ENCODE measurements around the gene ANKRD45.

Gene ANKRD45

GRCh38 chr1:173581383-173582079 lies 88.1 kb downstream of the ANKRD45 start:
- Histone ChIP-seq H3K9me3 (ENCODE audit: control insufficient read depth, insufficient read depth, low read length) (no peaks in the 10 kb centered on the region), H3K9me2 (replicated peaks; ENCODE audit: control insufficient read depth, low read length) (no peaks in the 10 kb centered on the region), H3K27me3 (ENCODE audit: control insufficient read depth, low read length) (peaks cover 6% of the 10 kb centered on the region; the same call in 1 of the 2 replicates), H3K4me1 (ENCODE audit: control insufficient read depth, low read length) (no peaks in the 10 kb centered on the region), H3K36me3 (ENCODE audit: control insufficient read depth, low read length) (no peaks in the 10 kb centered on the region), H3F3A (ENCODE audit: control insufficient read depth, insufficient read depth) (no peaks in the 10 kb centered on the region), H4K20me1 (ENCODE audit: control insufficient read depth, insufficient read depth, low read depth, low read length) (no peaks in the 10 kb centered on the region), H3K4me2 (ENCODE audit: low read length) (no peak overlapping the region), H3K4me3 (ENCODE audit: low read length) (no peak overlapping the region), H3K27ac (ENCODE audit: low read depth, low read length) (no peak overlapping the region), H3K79me2 (ENCODE audit: control insufficient read depth, low read length) (no peaks in the 10 kb centered on the region)
- TF ChIP-seq EZH2phosphoT487 (IDR thresholded peaks at IDR 0.05; ENCODE audit: borderline replicate concordance, low read length) (no peak), CTCF (IDR thresholded peaks at IDR 0.05; ENCODE audit: low read depth, low read length, poor library complexity, severe bottlenecking) (no peak)

GRCh38 chr1:173580658-173581057 lies 89.0 kb downstream of the ANKRD45 start:
- Histone ChIP-seq H3K4me1 (ENCODE audit: control insufficient read depth, low read length) (no peaks in the 10 kb centered on the region), H3K4me3 (ENCODE audit: low read length) (no peak overlapping the region), H3K9me2 (replicated peaks; ENCODE audit: control insufficient read depth, low read length) (no peaks in the 10 kb centered on the region), H3K79me2 (ENCODE audit: control insufficient read depth, low read length) (no peaks in the 10 kb centered on the region), H3K36me3 (ENCODE audit: control insufficient read depth, low read length) (no peaks in the 10 kb centered on the region), H3K9me3 (ENCODE audit: control insufficient read depth, insufficient read depth, low read length) (no peaks in the 10 kb centered on the region), H3K27me3 (ENCODE audit: control insufficient read depth, low read length) (peaks cover 6% of the 10 kb centered on the region; the same call in 1 of the 2 replicates), H3K4me2 (ENCODE audit: low read length) (no peak overlapping the region), H3F3A (ENCODE audit: control insufficient read depth, insufficient read depth) (no peaks in the 10 kb centered on the region), H4K20me1 (ENCODE audit: control insufficient read depth, insufficient read depth, low read depth, low read length) (no peaks in the 10 kb centered on the region), H3K27ac (ENCODE audit: low read depth, low read length) (no peak overlapping the region)
- TF ChIP-seq CTCF (IDR thresholded peaks at IDR 0.05; ENCODE audit: low read depth, low read length, poor library complexity, severe bottlenecking): no peak

- no peaks in the 10 kb centered on the region for H3K36me3 ChIP-seq (ENCODE audit: control insufficient read depth, low read length)
- no peak overlapping the region for H3K27ac ChIP-seq (ENCODE audit: low read depth, low read length)
- H3K4me2 ChIP-seq (ENCODE audit: low read length): no peak overlapping the region
- H3K27me3 ChIP-seq (ENCODE audit: control insufficient read depth, low read length): peaks cover 6% of the 10 kb centered on the region; the same call in 1 of the 2 replicates
- no peaks in the 10 kb centered on the region for H3K9me2 ChIP-seq (replicated peaks; ENCODE audit: control insufficient read depth, low read length)
- H3K79me2 ChIP-seq (ENCODE audit: control insufficient read depth, low read length): no peaks in the 10 kb centered on the region
- no peaks in the 10 kb centered on the region for H4K20me1 ChIP-seq (ENCODE audit: control insufficient read depth, insufficient read depth, low read depth, low read length)
- TF ChIP-seq EZH2phosphoT487 (IDR thresholded peaks at IDR 0.05; ENCODE audit: borderline replicate concordance, low read length): no peak
- no peak for TF ChIP-seq CTCF (IDR thresholded peaks at IDR 0.05; ENCODE audit: low read depth, low read length, poor library complexity, severe bottlenecking)
- H3K9me3 ChIP-seq (ENCODE audit: control insufficient read depth, insufficient read depth, low read length): no peaks in the 10 kb centered on the region
- no peaks in the 10 kb centered on the region for H3F3A ChIP-seq (ENCODE audit: control insufficient read depth, insufficient read depth)
- H3K4me3 ChIP-seq (ENCODE audit: low read length): no peak overlapping the region
- no peaks in the 10 kb centered on the region for H3K4me1 ChIP-seq (ENCODE audit: control insufficient read depth, low read length)
Measured at GRCh38 chr1:173580071-173580470, 89.6 kb downstream of the ANKRD45 start.
